ENCODE measurements around the gene SOX5.

- TF ChIP-seq, protein P1, sequence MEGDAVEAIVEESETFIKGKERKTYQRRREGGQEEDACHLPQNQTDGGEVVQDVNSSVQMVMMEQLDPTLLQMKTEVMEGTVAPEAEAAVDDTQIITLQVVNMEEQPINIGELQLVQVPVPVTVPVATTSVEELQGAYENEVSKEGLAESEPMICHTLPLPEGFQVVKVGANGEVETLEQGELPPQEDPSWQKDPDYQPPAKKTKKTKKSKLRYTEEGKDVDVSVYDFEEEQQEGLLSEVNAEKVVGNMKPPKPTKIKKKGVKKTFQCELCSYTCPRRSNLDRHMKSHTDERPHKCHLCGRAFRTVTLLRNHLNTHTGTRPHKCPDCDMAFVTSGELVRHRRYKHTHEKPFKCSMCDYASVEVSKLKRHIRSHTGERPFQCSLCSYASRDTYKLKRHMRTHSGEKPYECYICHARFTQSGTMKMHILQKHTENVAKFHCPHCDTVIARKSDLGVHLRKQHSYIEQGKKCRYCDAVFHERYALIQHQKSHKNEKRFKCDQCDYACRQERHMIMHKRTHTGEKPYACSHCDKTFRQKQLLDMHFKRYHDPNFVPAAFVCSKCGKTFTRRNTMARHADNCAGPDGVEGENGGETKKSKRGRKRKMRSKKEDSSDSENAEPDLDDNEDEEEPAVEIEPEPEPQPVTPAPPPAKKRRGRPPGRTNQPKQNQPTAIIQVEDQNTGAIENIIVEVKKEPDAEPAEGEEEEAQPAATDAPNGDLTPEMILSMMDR (IDR thresholded peaks at IDR 0.05; ENCODE audit: poor library complexity), result no peak
- no peak for TF ChIP-seq EZH2phosphoT487 (IDR thresholded peaks at IDR 0.05; ENCODE audit: low read depth, severe bottlenecking, unreplicated experiment)
Observed at GRCh38 chr12:23752245-23752644, 197.2 kb downstream of the SOX5 start.

All from hepatocyte (in vitro differentiated cells).